ENCODE results near the gene PTGS1. TPM values are rescaled to one million over a fixed set of nuclear protein-coding genes. Genes with fewer than 3 reads are reported as not detected.

PTGS1 gene
- total and polyA plus RNA-seq, 2 of the 13 experiments (the other 11 are each of a cell fraction or from before 2014, with no cell fraction given) = 0.07 to 0.08 TPM

DNA sequence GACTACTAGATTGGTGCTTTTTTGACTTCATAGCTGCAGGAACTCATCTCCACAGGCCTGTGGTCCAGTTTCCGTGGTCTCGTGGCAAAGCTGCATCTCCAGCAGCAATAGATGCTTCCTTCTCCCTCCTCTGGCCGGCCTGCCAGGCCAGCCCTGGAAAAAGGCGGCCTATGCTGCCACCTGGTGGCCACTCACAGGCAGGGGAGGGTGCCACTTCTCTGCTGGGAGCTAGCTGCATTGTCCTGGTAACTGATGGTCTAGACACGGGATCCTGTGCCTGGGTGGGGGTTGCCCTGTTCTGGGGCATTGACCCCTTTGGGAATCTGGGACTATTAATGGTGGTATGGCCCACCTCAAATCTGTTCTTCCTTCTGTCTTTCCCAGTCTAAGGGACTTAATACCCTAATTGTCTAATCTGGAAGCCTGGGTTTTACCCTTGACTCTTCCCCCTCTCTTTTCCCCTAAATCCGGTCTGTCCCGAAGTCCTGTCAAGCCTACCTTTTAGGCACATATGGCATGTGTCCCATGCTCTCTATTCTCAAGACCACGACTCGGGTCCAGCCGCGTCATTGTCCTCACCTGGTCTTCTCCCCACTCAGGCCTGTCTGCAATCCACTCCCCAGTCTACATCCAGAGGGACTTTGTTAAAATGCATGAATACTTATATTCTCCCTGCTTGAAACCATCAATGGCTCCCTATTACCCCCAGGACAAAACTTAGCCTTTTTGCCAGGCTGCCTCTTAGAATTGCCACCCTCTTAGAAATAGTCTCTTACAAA is 20.1 kb upstream of the PTGS1 start (continued):
- TF ChIP-seq, protein P1, sequence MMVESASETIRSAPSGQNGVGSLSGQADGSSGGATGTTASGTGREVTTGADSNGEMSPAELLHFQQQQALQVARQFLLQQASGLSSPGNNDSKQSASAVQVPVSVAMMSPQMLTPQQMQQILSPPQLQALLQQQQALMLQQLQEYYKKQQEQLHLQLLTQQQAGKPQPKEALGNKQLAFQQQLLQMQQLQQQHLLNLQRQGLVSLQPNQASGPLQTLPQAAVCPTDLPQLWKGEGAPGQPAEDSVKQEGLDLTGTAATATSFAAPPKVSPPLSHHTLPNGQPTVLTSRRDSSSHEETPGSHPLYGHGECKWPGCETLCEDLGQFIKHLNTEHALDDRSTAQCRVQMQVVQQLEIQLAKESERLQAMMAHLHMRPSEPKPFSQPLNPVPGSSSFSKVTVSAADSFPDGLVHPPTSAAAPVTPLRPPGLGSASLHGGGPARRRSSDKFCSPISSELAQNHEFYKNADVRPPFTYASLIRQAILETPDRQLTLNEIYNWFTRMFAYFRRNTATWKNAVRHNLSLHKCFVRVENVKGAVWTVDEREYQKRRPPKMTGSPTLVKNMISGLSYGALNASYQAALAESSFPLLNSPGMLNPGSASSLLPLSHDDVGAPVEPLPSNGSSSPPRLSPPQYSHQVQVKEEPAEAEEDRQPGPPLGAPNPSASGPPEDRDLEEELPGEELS (CRISPR knock-in tag; IDR thresholded peaks at IDR 0.05) = no peak
- no peak for TF ChIP-seq ZNF564 (CRISPR knock-in tag; IDR thresholded peaks at IDR 0.05)
- TF ChIP-seq, protein P2, sequence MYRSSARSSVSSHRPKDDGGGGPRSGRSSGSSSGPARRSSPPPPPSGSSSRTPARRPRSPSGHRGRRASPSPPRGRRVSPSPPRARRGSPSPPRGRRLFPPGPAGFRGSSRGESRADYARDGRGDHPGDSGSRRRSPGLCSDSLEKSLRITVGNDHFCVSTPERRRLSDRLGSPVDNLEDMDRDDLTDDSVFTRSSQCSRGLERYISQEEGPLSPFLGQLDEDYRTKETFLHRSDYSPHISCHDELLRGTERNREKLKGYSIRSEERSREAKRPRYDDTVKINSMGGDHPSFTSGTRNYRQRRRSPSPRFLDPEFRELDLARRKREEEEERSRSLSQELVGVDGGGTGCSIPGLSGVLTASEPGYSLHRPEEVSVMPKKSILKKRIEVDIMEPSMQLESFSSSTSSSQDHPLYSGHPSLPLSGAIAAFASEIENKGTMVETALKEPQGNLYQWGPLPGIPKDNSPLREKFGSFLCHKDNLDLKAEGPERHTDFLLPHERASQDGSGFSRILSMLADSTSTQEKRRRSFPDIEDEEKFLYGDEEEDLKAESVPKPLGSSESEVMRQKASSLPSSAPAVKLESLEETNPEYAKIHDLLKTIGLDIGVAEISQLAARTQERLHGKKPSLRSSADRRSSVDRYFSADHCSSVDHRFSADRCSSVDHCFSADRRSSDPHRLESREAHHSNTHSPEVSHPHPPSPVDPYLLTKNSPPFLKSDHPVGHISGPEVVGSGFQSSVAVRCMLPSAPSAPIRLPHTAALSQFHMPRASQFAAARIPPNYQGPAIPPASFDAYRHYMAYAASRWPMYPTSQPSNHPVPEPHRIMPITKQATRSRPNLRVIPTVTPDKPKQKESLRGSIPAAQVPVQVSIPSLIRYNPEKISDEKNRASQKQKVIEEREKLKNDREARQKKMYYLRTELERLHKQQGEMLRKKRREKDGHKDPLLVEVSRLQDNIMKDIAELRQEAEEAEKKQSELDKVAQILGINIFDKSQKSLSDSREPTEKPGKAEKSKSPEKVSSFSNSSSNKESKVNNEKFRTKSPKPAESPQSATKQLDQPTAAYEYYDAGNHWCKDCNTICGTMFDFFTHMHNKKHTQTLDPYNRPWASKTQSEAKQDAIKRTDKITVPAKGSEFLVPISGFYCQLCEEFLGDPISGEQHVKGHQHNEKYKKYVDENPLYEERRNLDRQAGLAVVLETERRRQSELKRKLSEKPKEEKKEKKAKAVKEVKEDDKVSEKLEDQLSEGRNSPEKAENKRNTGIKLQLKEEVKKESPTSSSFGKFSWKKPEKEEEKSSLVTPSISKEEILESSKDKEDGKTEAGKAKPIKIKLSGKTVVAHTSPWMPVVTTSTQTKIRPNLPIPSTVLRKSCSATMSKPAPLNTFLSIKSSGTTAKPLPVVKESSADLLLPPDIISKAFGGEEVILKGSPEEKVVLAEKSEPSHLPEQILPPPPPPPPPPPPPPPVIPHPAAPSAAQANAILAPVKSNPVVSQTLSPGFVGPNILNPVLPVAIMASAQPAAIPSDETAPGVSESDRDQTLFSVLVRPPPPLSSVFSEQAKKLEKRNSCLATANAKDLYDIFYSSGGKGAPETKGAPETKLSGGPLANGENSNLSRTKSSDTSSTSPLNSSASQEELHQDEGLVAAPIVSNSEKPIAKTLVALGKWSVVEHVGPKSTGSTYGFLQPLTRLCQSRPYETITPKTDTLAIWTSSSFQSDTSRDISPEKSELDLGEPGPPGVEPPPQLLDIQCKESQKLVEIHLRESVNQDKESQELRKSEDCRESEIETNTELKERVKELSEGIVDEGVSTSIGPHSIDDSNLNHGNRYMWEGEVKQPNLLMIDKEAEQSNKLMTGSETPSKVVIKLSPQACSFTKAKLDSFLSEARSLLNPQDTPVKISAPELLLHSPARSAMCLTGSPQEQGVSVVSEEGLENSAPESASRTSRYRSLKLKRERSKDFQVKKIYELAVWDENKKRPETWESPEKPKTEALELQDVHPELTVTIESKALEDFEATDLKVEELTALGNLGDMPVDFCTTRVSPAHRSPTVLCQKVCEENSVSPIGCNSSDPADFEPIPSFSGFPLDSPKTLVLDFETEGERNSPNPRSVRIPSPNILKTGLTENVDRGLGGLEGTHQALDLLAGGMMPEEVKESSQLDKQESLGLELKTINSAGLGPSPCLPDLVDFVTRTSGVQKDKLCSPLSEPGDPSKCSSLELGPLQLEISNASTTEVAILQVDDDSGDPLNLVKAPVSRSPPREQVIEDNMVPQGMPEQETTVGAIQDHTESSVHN (CRISPR knock-in tag; IDR thresholded peaks at IDR 0.05) = no peak

Measured in HepG2 (cell line).